IMR-90 (cell line): ENCODE results near the gene MEIS1. TPM values are rescaled to one million over a fixed set of nuclear protein-coding genes. Genes with fewer than 3 reads are reported as not detected.

ENCODE experiments used
- ATAC-seq: fragments of 200-7000 bp; cut with Tn5 transposase; 2 replicates; pipeline ENCODE4 v1.9.1; 2020; ENCODE audit warnings: low read depth, mild to moderate bottlenecking, moderate library complexity
- BruUV-seq: library from RNA; stranded (reverse); fragments of 400-500 nt; replicated peaks from 2 replicates; lab custom pipeline; 2021; lab: Mats Ljungman, UMichigan
- CTCF ChIA-PET: fragments of 300-600 bp; formaldehyde crosslinking; extraction: SDS; loops from one replicate; lab custom pipeline; 2021; ENCODE audit warnings: antibody characterized with exemption; lab: Yijun Ruan, JAX
- POLR2A ChIA-PET: fragments of 300-600 bp; sonication (Branson Sonifier 250); formaldehyde crosslinking; loops from one replicate; lab custom pipeline; 2022; ENCODE audit warnings: antibody characterized with exemption; ENCODE audit not compliant: unreplicated experiment; lab: Charles Lee
- DNase-seq: peaks from one replicate; pipeline ENCODE4 v3.0.0; 2013
- H2AFZ ChIP-seq: replicated peaks from 2 replicates; pipeline ENCODE3; 2013; ENCODE audit warnings: low read length, mild to moderate bottlenecking; ENCODE audit not compliant: poor library complexity
- H2AK5ac ChIP-seq: 2 replicates; pipeline ENCODE4 v1.6.1; 2013; ENCODE audit warnings: low read depth, low read length, inconsistent platforms
- H2AK9ac ChIP-seq: replicated peaks from 2 replicates; pipeline ENCODE3; 2013; ENCODE audit warnings: mild to moderate bottlenecking, low read depth, low read length, moderate library complexity; ENCODE audit not compliant: poor library complexity
- H2BK120ac ChIP-seq: 2 replicates; pipeline ENCODE4 v1.6.1; 2013; ENCODE audit warnings: low read depth, low read length, inconsistent platforms
- H2BK15ac ChIP-seq: 3 replicates; pipeline ENCODE4 v1.6.1; 2013; ENCODE audit warnings: low read depth, low read length, inconsistent platforms
- H2BK20ac ChIP-seq: 2 replicates; pipeline ENCODE4 v1.6.1; 2013; ENCODE audit warnings: low read depth, mild to moderate bottlenecking, inconsistent platforms, low read length, moderate library complexity
- H2BK5ac ChIP-seq: 2 replicates; pipeline ENCODE4 v1.6.1; 2013; ENCODE audit warnings: mild to moderate bottlenecking, low read depth, low read length, inconsistent platforms; ENCODE audit not compliant: poor library complexity, severe bottlenecking
- H3K14ac ChIP-seq: replicated peaks from 2 replicates; pipeline ENCODE4 v1.6.1; 2013; ENCODE audit warnings: low read depth, low read length, inconsistent platforms
- H3K18ac ChIP-seq: 2 replicates; pipeline ENCODE4 v1.6.1; 2013; ENCODE audit warnings: low read depth, low read length, control low read depth
- H3K23ac ChIP-seq: 2 replicates; pipeline ENCODE4 v1.6.1; 2013; ENCODE audit warnings: low read depth, low read length, inconsistent platforms
- H3K27ac ChIP-seq: 2 replicates; pipeline ENCODE4 v1.5.1; 2013; ENCODE audit warnings: mild to moderate bottlenecking, control low read depth, low read length; ENCODE audit not compliant: insufficient read depth
- H3K27me3 ChIP-seq: 2 replicates; pipeline ENCODE4 v1.6.1; 2013; ENCODE audit warnings: low read length; ENCODE audit not compliant: control insufficient read depth, insufficient read depth
- H3K36me3 ChIP-seq: 2 replicates; pipeline ENCODE4 v1.6.1; 2013; ENCODE audit warnings: low read length, mixed read lengths; ENCODE audit not compliant: control insufficient read depth, insufficient read depth
- H3K4ac ChIP-seq: 2 replicates; pipeline ENCODE4 v1.6.1; 2013; ENCODE audit warnings: low read depth, low read length, inconsistent platforms
- H3K4me1 ChIP-seq: 2 replicates; pipeline ENCODE4 v1.6.1; 2013; ENCODE audit warnings: low read length, mixed read lengths; ENCODE audit not compliant: control insufficient read depth, insufficient read depth
- H3K4me2 ChIP-seq: 2 replicates; pipeline ENCODE4 v1.6.1; 2013; ENCODE audit warnings: low read depth, mild to moderate bottlenecking, control low read depth, low read length, moderate library complexity
- H3K4me3 ChIP-seq: 2 replicates; pipeline ENCODE4 v1.5.1; 2013; ENCODE audit warnings: low read depth, mild to moderate bottlenecking, control low read depth, low read length, moderate library complexity; ENCODE audit not compliant: insufficient read depth
- H3K56ac ChIP-seq: 2 replicates; pipeline ENCODE4 v1.6.1; 2013; ENCODE audit warnings: low read length, inconsistent platforms; ENCODE audit not compliant: insufficient read depth; ENCODE audit errors: extremely low read depth
- H3K79me1 ChIP-seq, 2 experiments: 2 replicates each; pipeline ENCODE4 v1.6.1; 2013; ENCODE audit warnings: low read length in 2 of 2, inconsistent platforms in 1 of 2, low read depth in 1 of 2
- H3K9ac ChIP-seq: 2 replicates; pipeline ENCODE4 v1.6.1; 2013; ENCODE audit warnings: low read depth, low read length, control low read depth
- H3K9me1 ChIP-seq: 2 replicates; pipeline ENCODE4 v1.6.1; 2013; ENCODE audit warnings: low read length, inconsistent platforms; ENCODE audit not compliant: insufficient read depth
- H3K9me3 ChIP-seq: 2 replicates; pipeline ENCODE4 v1.6.1; 2013; ENCODE audit warnings: low read length; ENCODE audit not compliant: control insufficient read depth, insufficient read depth
- H4K20me1 ChIP-seq: 2 replicates; pipeline ENCODE4 v1.6.1; 2013; ENCODE audit warnings: low read length, inconsistent platforms; ENCODE audit not compliant: insufficient read depth
- H4K5ac ChIP-seq: 2 replicates; pipeline ENCODE4 v1.6.1; 2013; ENCODE audit warnings: mild to moderate bottlenecking, low read depth, low read length, control low read depth
- H4K8ac ChIP-seq, 2 experiments: 2 replicates each; pipeline ENCODE4 v1.6.1; 2013; ENCODE audit warnings: low read depth in 2 of 2, low read length in 2 of 2, control low read depth in 1 of 2, inconsistent platforms in 1 of 2
- H4K91ac ChIP-seq: 2 replicates; pipeline ENCODE4 v1.6.1; 2013; ENCODE audit warnings: low read depth, low read length, inconsistent platforms; ENCODE audit not compliant: insufficient read depth
- BHLHE40 ChIP-seq: fragments of 150-350 bp; IDR thresholded peaks from 2 replicates; pipeline ENCODE4 v1.6.1; 2016; ENCODE audit warnings: mild to moderate bottlenecking, low read depth, low read length
- CEBPB ChIP-seq: IDR thresholded peaks from 2 replicates; pipeline ENCODE4 v1.6.1; 2012; ENCODE audit warnings: low read depth, low read length, improper control_type of control experiment
- CHD1 ChIP-seq: IDR thresholded peaks from 2 replicates; pipeline ENCODE4 v1.6.1; 2012; ENCODE audit warnings: low read depth, low read length, improper control_type of control experiment
- FOS ChIP-seq: fragments of 150-350 bp; IDR thresholded peaks from 2 replicates; pipeline ENCODE4 v1.6.1; 2016; ENCODE audit warnings: low read depth, low read length
- MAFK ChIP-seq: IDR thresholded peaks from 2 replicates; pipeline ENCODE4 v1.6.1; 2012; ENCODE audit warnings: low read depth, low read length, improper control_type of control experiment
- MAZ ChIP-seq: IDR thresholded peaks from 2 replicates; pipeline ENCODE4 v1.6.1; 2012; ENCODE audit warnings: low read depth, mild to moderate bottlenecking, low read length, improper control_type of control experiment, moderate library complexity, borderline replicate concordance
- MXI1 ChIP-seq: IDR thresholded peaks from 2 replicates; pipeline ENCODE4 v1.6.1; 2012; ENCODE audit warnings: low read depth, mild to moderate bottlenecking, low read length, moderate library complexity, borderline replicate concordance
- NFE2L2 ChIP-seq: fragments of 150-350 bp; IDR thresholded peaks from 2 replicates; pipeline ENCODE4 v1.6.1; 2016; ENCODE audit warnings: low read depth, mild to moderate bottlenecking, low read length
- POLR2A ChIP-seq: IDR thresholded peaks from 2 replicates; pipeline ENCODE4 v1.6.1; 2012; ENCODE audit warnings: mild to moderate bottlenecking, low read depth, low read length
- RAD21 ChIP-seq: IDR thresholded peaks from 2 replicates; pipeline ENCODE4 v1.6.1; 2012; ENCODE audit warnings: low read length, improper control_type of control experiment
- RCOR1 ChIP-seq: IDR thresholded peaks from 2 replicates; pipeline ENCODE4 v1.6.1; 2012; ENCODE audit warnings: mild to moderate bottlenecking, low read length, improper control_type of control experiment; ENCODE audit not compliant: insufficient replicate concordance
- RFX5 ChIP-seq: IDR thresholded peaks from 2 replicates; pipeline ENCODE4 v1.8.0; 2012; ENCODE audit warnings: low read depth, mild to moderate bottlenecking, low read length, moderate library complexity
- SMC3 ChIP-seq: fragments of 150-350 bp; IDR thresholded peaks from 2 replicates; pipeline ENCODE4 v1.6.1; 2016; ENCODE audit warnings: low read depth, mild to moderate bottlenecking, antibody characterized with exemption, low read length, moderate library complexity
- WGBS, 2 experiments: methylation state at CpG; one replicate each; pipeline versions ENCODE4 v1.1.5 to v1.1.7; 2013; ENCODE audit warnings: missing lambda C conversion rate in 2 of 2; ENCODE audit not compliant: insufficient read length in 1 of 2; ENCODE audit errors: extremely low coverage in 2 of 2; 5-methylcytosine and 5-hydroxymethylcytosine counted together
- dilution Hi-C: fragments of 300-500 bp; cut with HindIII; formaldehyde crosslinking; loops from one replicate; pipeline ENCODE4 v1.14.3; 2018; ENCODE audit warnings: low sequenced_read_pairs; ENCODE audit not compliant: unreplicated experiment
- in situ Hi-C: fragments of 300-500 bp; cut with MboI; formaldehyde crosslinking; loops from 3 replicates; pipeline ENCODE4 v1.14.3; 2019; ENCODE audit warnings: low sequenced_read_pairs, inconsistent platforms, mixed read lengths
- intact Hi-C: fragments of 100-400 bp; cut with micrococcal nuclease; formaldehyde crosslinking; loops from 2 replicates; pipeline ENCODE4 v1.10.0; 2022
- polyA plus RNA-seq, 3 experiments: library from polyadenylated mRNA; depleted of rRNA; stranded (reverse); fragments of >200 nt; gene quantifications; 2 replicates each; pipeline ENCODE4 v1.2.3, GENCODE V29; 2012; ENCODE audit warnings: low replicate concordance in 1 of 3
- total RNA-seq: library from RNA; depleted of rRNA; stranded (reverse); fragments of >200 nt; gene quantifications from 2 replicates; pipeline ENCODE4 v1.2.3, GENCODE V29; 2012
- TF ChIP-seq, protein P1 (sequence below): conservative IDR thresholded peaks from 2 replicates; pipeline ENCODE4 v1.5.1; 2012; ENCODE audit warnings: mild to moderate bottlenecking, low read depth, low read length, improper control_type of control experiment
- TF ChIP-seq, protein P2 (sequence below): fragments of 150-350 bp; IDR thresholded peaks from 2 replicates; pipeline ENCODE4 v1.6.1; 2017; ENCODE audit warnings: mild to moderate bottlenecking, antibody characterized with exemption, low read length, low read depth
- TF ChIP-seq, protein P3 (sequence below): fragments of 150-350 bp; IDR thresholded peaks from 2 replicates; pipeline ENCODE4 v1.6.1; 2016; ENCODE audit warnings: low read depth, mild to moderate bottlenecking, low read length, moderate library complexity, borderline replicate concordance

MEIS1 gene
- total and polyA plus RNA-seq, 2 of the 4 experiments (the other 2 are of a cell fraction) = 54.4 to 157 TPM

DNA sequence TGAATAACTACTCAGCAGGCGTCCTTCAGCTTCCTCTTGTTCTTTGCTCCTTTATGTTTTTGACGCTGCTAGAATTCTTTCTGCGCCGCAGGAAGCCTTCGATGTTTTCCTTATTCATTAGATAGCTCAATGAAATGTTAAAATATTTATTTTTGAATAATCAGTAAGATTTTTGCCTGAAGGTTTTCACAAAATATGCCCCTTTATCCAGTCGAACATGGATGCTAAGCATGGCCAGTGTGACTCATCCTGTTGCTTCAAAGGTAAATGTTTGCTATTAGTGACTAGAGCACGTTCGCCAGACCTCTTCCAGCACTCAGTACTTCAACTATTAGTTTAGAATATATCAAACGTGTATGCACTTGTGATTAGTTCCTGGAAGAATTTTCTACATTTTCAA, 7.6 kb upstream of the MEIS1 start:
- no peak overlapping the region for H3K4me2 ChIP-seq

More for the DNA sequence above, 7.6 kb upstream of the MEIS1 start:
- peaks cover 6% of the 10 kb centered on the region; the same call in 1 of the 2 replicates for H3K27me3 ChIP-seq
- H3K23ac ChIP-seq = no peak overlapping the region
- no peak overlapping the region for H3K14ac ChIP-seq
- intact Hi-C loops = loop anchor here (5.0 kb wide), 3 partner anchors 1050 to 1605 kb away; no protein-coding TSS in a partner anchor
- no TSS peak for BruUV-seq
- WGBS, 2 experiments = no CpG with 5 or more reads among the region's 9 CpGs
- H3K56ac ChIP-seq = no peak overlapping the region
- no peaks in the 10 kb centered on the region for H3K9me3 ChIP-seq
- no peak overlapping the region for H3K18ac ChIP-seq
- POLR2A ChIA-PET = no interaction called here
- no peaks in the 10 kb centered on the region for H4K20me1 ChIP-seq
- H3K4me1 ChIP-seq = peaks cover 5% of the 10 kb centered on the region; the same call in 1 of the 2 replicates
- no peak overlapping the region for H3K27ac ChIP-seq
- no peak for DNase-seq
- no peak overlapping the region for H4K91ac ChIP-seq
- no peak overlapping the region for H2BK20ac ChIP-seq
- in situ Hi-C loops = loop anchor here (25.0 kb wide), 1 partner anchor 1610 kb away; no protein-coding TSS in a partner anchor
- no peaks in the 10 kb centered on the region for H3K36me3 ChIP-seq
- dilution Hi-C loops = loop anchor here (25.0 kb wide), 1 partner anchor 785 kb away; no protein-coding TSS in a partner anchor
- ATAC-seq = no peak
- no peak overlapping the region for H3K4ac ChIP-seq
- no peaks in the 10 kb centered on the region; the same call in 1 of the 2 replicates for H3K9me1 ChIP-seq
- H3K79me1 ChIP-seq = 0 out of 4 replicates have a peak, but pooled peaks cover 5 to 16% of the 10 kb centered on the region in 2 experiments
- H4K8ac ChIP-seq = no peak overlapping the region
- no peak overlapping the region for H2BK120ac ChIP-seq
- no peak overlapping the region for H3K4me3 ChIP-seq
- H2AK5ac ChIP-seq = no peak overlapping the region
- CTCF ChIA-PET = interaction anchor here (0.6 kb wide), 1 partner anchor 638 kb away, joined by 3 read pairs; no protein-coding TSS in a partner anchor
- H2AFZ ChIP-seq = no peak overlapping the region
- H2BK15ac ChIP-seq = no peak overlapping the region
- H2AK9ac ChIP-seq = no peak overlapping the region
- no peak for TF ChIP-seq CEBPB
- TF ChIP-seq RCOR1 = no peak
- no peak for TF ChIP-seq FOS
- TF ChIP-seq, protein P1, sequence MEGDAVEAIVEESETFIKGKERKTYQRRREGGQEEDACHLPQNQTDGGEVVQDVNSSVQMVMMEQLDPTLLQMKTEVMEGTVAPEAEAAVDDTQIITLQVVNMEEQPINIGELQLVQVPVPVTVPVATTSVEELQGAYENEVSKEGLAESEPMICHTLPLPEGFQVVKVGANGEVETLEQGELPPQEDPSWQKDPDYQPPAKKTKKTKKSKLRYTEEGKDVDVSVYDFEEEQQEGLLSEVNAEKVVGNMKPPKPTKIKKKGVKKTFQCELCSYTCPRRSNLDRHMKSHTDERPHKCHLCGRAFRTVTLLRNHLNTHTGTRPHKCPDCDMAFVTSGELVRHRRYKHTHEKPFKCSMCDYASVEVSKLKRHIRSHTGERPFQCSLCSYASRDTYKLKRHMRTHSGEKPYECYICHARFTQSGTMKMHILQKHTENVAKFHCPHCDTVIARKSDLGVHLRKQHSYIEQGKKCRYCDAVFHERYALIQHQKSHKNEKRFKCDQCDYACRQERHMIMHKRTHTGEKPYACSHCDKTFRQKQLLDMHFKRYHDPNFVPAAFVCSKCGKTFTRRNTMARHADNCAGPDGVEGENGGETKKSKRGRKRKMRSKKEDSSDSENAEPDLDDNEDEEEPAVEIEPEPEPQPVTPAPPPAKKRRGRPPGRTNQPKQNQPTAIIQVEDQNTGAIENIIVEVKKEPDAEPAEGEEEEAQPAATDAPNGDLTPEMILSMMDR = no peak
- TF ChIP-seq POLR2A = no peak
- no peak for TF ChIP-seq NFE2L2
- no peak for TF ChIP-seq CHD1
- TF ChIP-seq MAZ = no peak
- no peak for TF ChIP-seq SMC3
- TF ChIP-seq MXI1 = no peak
- no peak for TF ChIP-seq RFX5
- TF ChIP-seq MAFK = no peak
- TF ChIP-seq, protein P2, sequence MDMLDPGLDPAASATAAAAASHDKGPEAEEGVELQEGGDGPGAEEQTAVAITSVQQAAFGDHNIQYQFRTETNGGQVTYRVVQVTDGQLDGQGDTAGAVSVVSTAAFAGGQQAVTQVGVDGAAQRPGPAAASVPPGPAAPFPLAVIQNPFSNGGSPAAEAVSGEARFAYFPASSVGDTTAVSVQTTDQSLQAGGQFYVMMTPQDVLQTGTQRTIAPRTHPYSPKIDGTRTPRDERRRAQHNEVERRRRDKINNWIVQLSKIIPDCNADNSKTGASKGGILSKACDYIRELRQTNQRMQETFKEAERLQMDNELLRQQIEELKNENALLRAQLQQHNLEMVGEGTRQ = no peak
- TF ChIP-seq BHLHE40 = no peak
- no peak for TF ChIP-seq RAD21
- TF ChIP-seq, protein P3, sequence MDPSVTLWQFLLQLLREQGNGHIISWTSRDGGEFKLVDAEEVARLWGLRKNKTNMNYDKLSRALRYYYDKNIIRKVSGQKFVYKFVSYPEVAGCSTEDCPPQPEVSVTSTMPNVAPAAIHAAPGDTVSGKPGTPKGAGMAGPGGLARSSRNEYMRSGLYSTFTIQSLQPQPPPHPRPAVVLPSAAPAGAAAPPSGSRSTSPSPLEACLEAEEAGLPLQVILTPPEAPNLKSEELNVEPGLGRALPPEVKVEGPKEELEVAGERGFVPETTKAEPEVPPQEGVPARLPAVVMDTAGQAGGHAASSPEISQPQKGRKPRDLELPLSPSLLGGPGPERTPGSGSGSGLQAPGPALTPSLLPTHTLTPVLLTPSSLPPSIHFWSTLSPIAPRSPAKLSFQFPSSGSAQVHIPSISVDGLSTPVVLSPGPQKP = no peak
- H2BK5ac ChIP-seq = no peak overlapping the region
- H3K9ac ChIP-seq = no peak overlapping the region
- H4K5ac ChIP-seq = no peak overlapping the region
